Activated T-helper 2 cell treated with anti-CD3 and anti-CD28 coated beads, Interferon-gamma antibody, Interleukin-2, Interleukin-4, amounts not matched to agents 10 μg/mL and 5 μg/mL and 100 μg/mL, durations not matched to agents 14 hours and 24 hours and 36 hours (primary cell): ENCODE measurements around the gene ZDHHC14. TPM values are rescaled to one million over a fixed set of nuclear protein-coding genes. Genes with fewer than 3 reads are reported as not detected.

Experiments
- DNase-seq: peaks from one replicate; pipeline ENCODE4 v3.0.0; 2021; ENCODE audit warnings: low spot score
- H3K27ac Mint-ChIP-seq: one replicate; pipeline ENCODE4 v1.8.0; 2021; ENCODE audit warnings: mixed read lengths
- H3K27me3 Mint-ChIP-seq: one replicate; pipeline ENCODE4 v1.8.0; 2021; ENCODE audit warnings: low read depth, mixed read lengths
- H3K36me3 Mint-ChIP-seq: one replicate; pipeline ENCODE4 v1.8.0; 2021; ENCODE audit warnings: low read depth, mixed read lengths
- H3K4me1 Mint-ChIP-seq: one replicate; pipeline ENCODE4 v1.8.0; 2021; ENCODE audit warnings: low read depth, mixed read lengths
- H3K4me3 Mint-ChIP-seq: one replicate; pipeline ENCODE4 v1.8.0; 2021; ENCODE audit warnings: low read depth, mild to moderate bottlenecking, moderate library complexity, mixed read lengths
- H3K9me3 Mint-ChIP-seq: one replicate; pipeline ENCODE4 v1.8.0; 2021; ENCODE audit warnings: mixed read lengths
- intact Hi-C: fragments of 100-400 bp; cut with micrococcal nuclease; formaldehyde crosslinking; loops from one replicate; pipeline ENCODE4 v1.15.1; 2023
- total RNA-seq: library from RNA; stranded (reverse); gene quantifications from 2 replicates; pipeline ENCODE4 v1.2.3, GENCODE V29; 2022

The ZDHHC14 gene
- total RNA-seq, 1 donor from 2014 or later: 8.4 TPM

- no peak overlapping the region for H3K4me3 Mint-ChIP-seq
- intact Hi-C loops: loop anchor here (5.0 to 10.0 kb wide), 4 partner anchors 97 to 403 kb away; partner anchors contain the start of gene SNX9
- no peaks in the 10 kb centered on the region for H3K9me3 Mint-ChIP-seq
- no peak overlapping the region for H3K27ac Mint-ChIP-seq
- no peaks in the 10 kb centered on the region for H3K27me3 Mint-ChIP-seq
- no peaks in the 10 kb centered on the region for H3K36me3 Mint-ChIP-seq
- DNase-seq: no peak
- H3K4me1 Mint-ChIP-seq: peaks cover 36% of the 10 kb centered on the region
Measured at GRCh38 chr6:157468054-157468453, 87.1 kb downstream of the ZDHHC14 start.

GRCh38 chr6:157468574-157468973, 87.6 kb downstream of the ZDHHC14 start:
- intact Hi-C loops: loop anchor here (5.0 to 10.0 kb wide), 4 partner anchors 96 to 404 kb away; partner anchors contain the start of gene SNX9

GRCh38 chr6:157469378-157469777, 88.4 kb downstream of the ZDHHC14 start:
- H3K27me3 Mint-ChIP-seq: no peaks in the 10 kb centered on the region
- no peaks in the 10 kb centered on the region for H3K36me3 Mint-ChIP-seq
- H3K4me1 Mint-ChIP-seq: peaks cover 33% of the 10 kb centered on the region
- H3K4me3 Mint-ChIP-seq: no peak overlapping the region
- H3K27ac Mint-ChIP-seq: no peak overlapping the region
- no peaks in the 10 kb centered on the region for H3K9me3 Mint-ChIP-seq
- intact Hi-C loops: loop anchor here (5.0 to 10.0 kb wide), 4 partner anchors 95 to 405 kb away; partner anchors contain the start of gene SNX9
- DNase-seq: no peak

More at GRCh38 chr6:157468574-157468973, 87.6 kb downstream of the ZDHHC14 start:
- no peaks in the 10 kb centered on the region for H3K36me3 Mint-ChIP-seq
- no peak overlapping the region for H3K4me3 Mint-ChIP-seq
- no peak for DNase-seq
- no peaks in the 10 kb centered on the region for H3K27me3 Mint-ChIP-seq
- peaks cover 33% of the 10 kb centered on the region for H3K4me1 Mint-ChIP-seq
- H3K9me3 Mint-ChIP-seq: no peaks in the 10 kb centered on the region
- no peak overlapping the region for H3K27ac Mint-ChIP-seq

DNA sequence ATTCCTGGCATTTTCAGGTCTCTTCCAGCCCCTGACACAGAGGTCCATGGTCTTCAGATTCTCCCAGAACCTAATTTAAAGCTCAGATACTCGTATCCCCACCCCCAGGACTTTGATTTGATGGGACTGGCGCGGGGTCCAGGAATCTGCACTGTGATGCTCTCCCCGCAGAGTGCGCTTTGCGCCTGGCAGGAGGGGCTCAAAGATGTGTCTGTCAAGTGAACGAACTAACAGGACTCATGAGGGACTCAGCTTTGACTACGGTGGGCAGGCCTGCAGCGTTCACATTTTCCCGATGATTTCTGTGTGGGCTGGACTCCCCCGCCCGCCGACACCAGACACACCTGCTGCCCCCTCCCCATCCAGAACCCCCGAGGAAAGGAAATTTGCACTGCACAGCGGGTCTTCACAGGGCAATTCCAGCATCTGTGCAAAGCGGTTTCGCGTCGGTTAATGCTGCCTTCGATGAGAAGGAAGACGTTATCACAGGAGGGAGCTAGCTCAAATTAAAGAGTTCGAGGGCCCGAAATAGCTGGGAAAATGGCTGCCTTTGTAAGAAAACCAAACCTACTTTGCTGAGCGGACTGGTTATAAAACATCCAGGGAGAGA, 90.2 kb downstream of the ZDHHC14 start:
- H3K36me3 Mint-ChIP-seq: no peaks in the 10 kb centered on the region
- H3K9me3 Mint-ChIP-seq: peaks cover 6% of the 10 kb centered on the region
- H3K27me3 Mint-ChIP-seq: no peaks in the 10 kb centered on the region
- no peak overlapping the region for H3K4me3 Mint-ChIP-seq
- intact Hi-C loops: no loop called here
- no peak overlapping the region for H3K27ac Mint-ChIP-seq
- peaks cover 33% of the 10 kb centered on the region for H3K4me1 Mint-ChIP-seq
- no peak for DNase-seq

- Mint-ChIP-seq H3K9me3 (peaks cover 7% of the 10 kb centered on the region), H3K27ac (no peak overlapping the region), H3K4me3 (no peak overlapping the region), H3K27me3 (no peaks in the 10 kb centered on the region), H3K4me1 (peaks cover 35% of the 10 kb centered on the region), H3K36me3 (no peaks in the 10 kb centered on the region)
- no peak for DNase-seq
- intact Hi-C loops: no loop called here
Measured at GRCh38 chr6:157471895-157472686, 91.1 kb downstream of the ZDHHC14 start.

GRCh38 chr6:157476797-157477196, 95.8 kb downstream of the ZDHHC14 start:
- DNase-seq: no peak
- no peak overlapping the region for H3K4me3 Mint-ChIP-seq
- H3K4me1 Mint-ChIP-seq: peaks cover 36% of the 10 kb centered on the region
- H3K27ac Mint-ChIP-seq: no peak overlapping the region
- peaks cover 7% of the 10 kb centered on the region for H3K9me3 Mint-ChIP-seq
- intact Hi-C loops: no loop called here
- H3K36me3 Mint-ChIP-seq: no peaks in the 10 kb centered on the region
- H3K27me3 Mint-ChIP-seq: no peaks in the 10 kb centered on the region

DNA sequence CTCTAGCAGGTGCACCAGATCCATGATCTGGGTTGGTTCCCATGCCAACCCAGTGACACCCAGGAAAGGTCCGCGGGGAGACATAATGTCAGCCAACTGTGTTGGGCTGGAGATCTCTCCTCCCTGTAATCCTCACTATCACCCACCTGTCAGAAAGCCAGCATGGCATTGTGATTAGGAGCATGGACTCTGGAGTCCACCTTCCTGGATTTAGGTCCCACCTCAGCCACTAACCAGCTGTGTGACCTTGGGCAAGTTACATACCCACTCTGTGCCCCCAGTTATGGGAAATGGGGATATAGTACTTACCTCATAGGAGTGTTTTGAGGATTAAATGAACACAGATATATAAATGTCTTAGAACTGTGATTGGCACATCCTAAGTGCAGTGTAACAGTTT, 97.9 kb downstream of the ZDHHC14 start:
- H3K4me1 Mint-ChIP-seq: peaks cover 34% of the 10 kb centered on the region
- intact Hi-C loops: loop anchor here (1.0 kb wide), 1 partner anchor 14 kb away; no protein-coding TSS in a partner anchor
- H3K9me3 Mint-ChIP-seq: peaks cover 7% of the 10 kb centered on the region
- H3K4me3 Mint-ChIP-seq: no peak overlapping the region
- DNase-seq: no peak
- no peak overlapping the region for H3K27ac Mint-ChIP-seq
- no peaks in the 10 kb centered on the region for H3K27me3 Mint-ChIP-seq
- no peaks in the 10 kb centered on the region for H3K36me3 Mint-ChIP-seq

DNA sequence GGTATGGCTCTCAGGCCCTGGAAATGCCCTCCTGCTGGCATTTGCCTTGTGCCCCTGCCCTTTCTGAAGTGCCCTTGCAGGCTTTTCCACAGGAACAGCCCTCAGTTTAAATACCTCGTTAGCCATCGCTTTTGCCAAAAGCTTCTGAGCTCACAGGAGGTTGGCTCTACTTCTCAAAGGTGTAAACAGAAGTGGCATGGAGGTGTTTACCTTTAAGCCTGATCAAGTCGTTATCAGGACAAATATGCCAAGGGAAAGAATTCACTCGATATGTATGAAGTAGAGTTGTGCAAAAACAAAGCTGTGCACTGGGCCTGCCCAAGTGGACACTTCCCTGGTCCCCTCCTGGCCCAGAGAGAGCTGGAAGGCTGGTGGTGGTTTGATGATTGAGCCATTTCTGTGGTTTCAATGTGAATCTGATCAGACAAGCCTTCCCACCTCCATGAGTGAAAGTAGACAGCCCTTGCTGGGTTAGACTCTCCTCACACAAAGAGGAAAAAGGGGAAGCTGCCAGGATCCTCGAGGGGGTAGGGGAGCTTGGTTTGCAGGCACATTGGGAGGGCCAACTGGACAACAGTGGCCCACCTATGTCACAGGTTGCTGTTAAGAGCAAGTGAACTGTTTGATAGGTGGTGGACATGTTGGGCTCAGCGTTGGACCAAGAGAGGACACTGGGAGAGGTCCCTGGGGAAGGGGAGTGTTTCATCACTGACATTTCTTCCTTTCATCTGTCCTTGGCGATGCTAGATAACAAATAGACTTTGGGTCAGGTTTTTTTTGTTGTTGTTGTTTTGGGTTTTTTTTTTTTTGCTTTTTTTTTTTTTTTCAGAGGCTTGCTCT, 98.7 kb downstream of the ZDHHC14 start:
- no peak overlapping the region for H3K4me3 Mint-ChIP-seq
- H3K36me3 Mint-ChIP-seq: no peaks in the 10 kb centered on the region
- peaks cover 27% of the 10 kb centered on the region for H3K4me1 Mint-ChIP-seq
- H3K27ac Mint-ChIP-seq: no peak overlapping the region
- H3K27me3 Mint-ChIP-seq: no peaks in the 10 kb centered on the region
- intact Hi-C loops: no loop called here
- DNase-seq: no peak
- H3K9me3 Mint-ChIP-seq: peaks cover 7% of the 10 kb centered on the region

DNA sequence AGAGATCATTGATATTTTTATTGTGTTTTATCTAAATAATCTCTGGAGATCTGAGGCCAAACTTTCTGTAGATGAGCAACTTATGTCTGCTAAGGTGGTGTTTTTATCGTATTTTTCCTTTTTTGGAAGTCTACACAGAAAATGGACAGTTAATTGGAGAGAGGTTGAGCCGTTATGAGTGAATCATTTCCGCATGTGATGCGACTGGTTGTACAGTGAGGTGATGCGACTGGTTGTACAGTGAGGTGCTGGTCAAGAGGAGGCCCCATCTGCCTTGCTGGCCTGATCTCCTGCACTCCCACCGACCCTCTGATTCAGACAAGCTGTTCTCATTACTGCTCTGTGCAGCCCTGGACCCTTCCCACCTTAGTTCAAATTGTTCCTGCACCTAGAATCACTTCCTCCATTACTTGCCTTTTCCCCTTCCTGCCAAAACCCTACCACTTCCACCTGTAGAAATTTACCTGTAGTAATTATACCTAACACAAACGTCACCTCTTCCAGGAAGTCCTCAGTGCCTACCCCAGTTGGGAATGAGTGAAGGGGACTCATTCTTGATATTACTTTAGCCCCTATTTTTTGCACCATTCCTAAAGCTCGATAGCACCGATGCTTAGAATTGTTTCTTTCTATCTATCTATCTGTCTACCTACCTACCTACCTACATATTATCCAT, 100.3 kb downstream of the ZDHHC14 start:
- intact Hi-C loops: no loop called here
- DNase-seq: no peak
- H3K27me3 Mint-ChIP-seq: no peaks in the 10 kb centered on the region
- peaks cover 19% of the 10 kb centered on the region for H3K4me1 Mint-ChIP-seq
- H3K9me3 Mint-ChIP-seq: no peaks in the 10 kb centered on the region
- H3K36me3 Mint-ChIP-seq: no peaks in the 10 kb centered on the region
- no peak overlapping the region for H3K27ac Mint-ChIP-seq
- H3K4me3 Mint-ChIP-seq: no peak overlapping the region

GRCh38 chr6:157481865-157482249, 100.9 kb downstream of the ZDHHC14 start:
- Mint-ChIP-seq H3K4me3 (no peak overlapping the region), H3K27me3 (no peaks in the 10 kb centered on the region), H3K4me1 (peaks cover 20% of the 10 kb centered on the region), H3K36me3 (no peaks in the 10 kb centered on the region), H3K27ac (no peak overlapping the region), H3K9me3 (no peaks in the 10 kb centered on the region)
- DNase-seq: no peak
- intact Hi-C loops: no loop called here

GRCh38 chr6:157483770-157484169, 102.8 kb downstream of the ZDHHC14 start:
- Mint-ChIP-seq H3K36me3 (no peaks in the 10 kb centered on the region), H3K27me3 (no peaks in the 10 kb centered on the region), H3K4me3 (no peak overlapping the region), H3K27ac (no peak overlapping the region), H3K9me3 (no peaks in the 10 kb centered on the region), H3K4me1 (peaks cover 26% of the 10 kb centered on the region)
- DNase-seq: no peak
- intact Hi-C loops: no loop called here

GRCh38 chr6:157484181-157484580, 103.2 kb downstream of the ZDHHC14 start:
- no peaks in the 10 kb centered on the region for H3K36me3 Mint-ChIP-seq
- H3K9me3 Mint-ChIP-seq: no peaks in the 10 kb centered on the region
- no peak for DNase-seq
- no peaks in the 10 kb centered on the region for H3K27me3 Mint-ChIP-seq
- H3K4me3 Mint-ChIP-seq: no peak overlapping the region
- peaks cover 28% of the 10 kb centered on the region for H3K4me1 Mint-ChIP-seq
- no peak overlapping the region for H3K27ac Mint-ChIP-seq
- intact Hi-C loops: no loop called here
